GM23248 (cell line): ENCODE measurements around the gene ACO2. TPM values are rescaled to one million over a fixed set of nuclear protein-coding genes. Genes with fewer than 3 reads are reported as not detected.

ENCODE experiments used
- DNase-seq: peaks from one replicate; pipeline ENCODE4 v3.0.0-alpha.2; 2015
- H2AFZ ChIP-seq: fragments of 200-600 bp; sonication (generic); 2 replicates; pipeline ENCODE4 v1.6.1; 2016; ENCODE audit warnings: antibody characterized with exemption
- H3F3A ChIP-seq: fragments of 200-600 bp; sonication (generic); 2 replicates; pipeline ENCODE4 v1.6.1; 2016; ENCODE audit warnings: mild to moderate bottlenecking, antibody characterized with exemption, mixed run types; ENCODE audit not compliant: insufficient read depth
- H3K27ac ChIP-seq: fragments of 200-600 bp; sonication (generic); 2 replicates; pipeline ENCODE4 v1.5.1; 2016; ENCODE audit warnings: mild to moderate bottlenecking
- H3K27me3 ChIP-seq: fragments of 200-600 bp; sonication (generic); replicated peaks from 2 replicates; pipeline ENCODE4 v1.6.1; 2016; ENCODE audit warnings: mild to moderate bottlenecking; ENCODE audit not compliant: insufficient read depth
- H3K36me3 ChIP-seq: fragments of 200-600 bp; sonication (generic); 2 replicates; pipeline ENCODE4 v1.6.1; 2016; ENCODE audit warnings: low read depth, mild to moderate bottlenecking
- H3K4me1 ChIP-seq: fragments of 200-600 bp; sonication (generic); 2 replicates; pipeline ENCODE4 v1.6.1; 2016; ENCODE audit warnings: mild to moderate bottlenecking; ENCODE audit not compliant: insufficient read depth
- H3K4me2 ChIP-seq: fragments of 200-600 bp; sonication (generic); one replicate; pipeline ENCODE4 v1.6.1; 2016; ENCODE audit warnings: mild to moderate bottlenecking; ENCODE audit not compliant: unreplicated experiment
- H3K4me3 ChIP-seq: fragments of 200-600 bp; sonication (generic); 2 replicates; pipeline ENCODE4 v1.5.1; 2016; ENCODE audit warnings: mild to moderate bottlenecking
- H3K79me2 ChIP-seq: fragments of 200-600 bp; sonication (generic); 2 replicates; pipeline ENCODE4 v1.6.1; 2016; ENCODE audit warnings: mild to moderate bottlenecking; ENCODE audit not compliant: insufficient read depth
- H3K9ac ChIP-seq: fragments of 200-600 bp; sonication (generic); 2 replicates; pipeline ENCODE4 v1.6.1; 2016; ENCODE audit warnings: mild to moderate bottlenecking
- H3K9me2 ChIP-seq: fragments of 200-600 bp; sonication (generic); 2 replicates; pipeline ENCODE4 v1.6.1; 2016; ENCODE audit warnings: mixed run types, mild to moderate bottlenecking, moderate library complexity; ENCODE audit not compliant: insufficient read depth
- H3K9me3 ChIP-seq: fragments of 200-600 bp; sonication (generic); one replicate; pipeline ENCODE4 v1.6.1; 2017; ENCODE audit warnings: low read depth
- H4K20me1 ChIP-seq: fragments of 200-600 bp; sonication (generic); 2 replicates; pipeline ENCODE4 v1.6.0; 2016; ENCODE audit not compliant: insufficient read depth
- EZH2 ChIP-seq: fragments of 200-600 bp; sonication (generic); IDR thresholded peaks from 2 replicates; pipeline ENCODE4 v1.6.1; 2018; ENCODE audit warnings: antibody characterized with exemption, mild to moderate bottlenecking; ENCODE audit not compliant: insufficient read depth, poor library complexity, severe bottlenecking
- EZH2phosphoT487 ChIP-seq: fragments of 200-600 bp; sonication (generic); IDR thresholded peaks from 2 replicates; pipeline ENCODE4 v1.6.1; 2018; ENCODE audit warnings: antibody characterized with exemption, moderate library complexity, mild to moderate bottlenecking, low read depth; ENCODE audit not compliant: insufficient read depth
- WGBS, 2 experiments: methylation state at CpG; one replicate each; pipeline ENCODE4 v1.1.6; 2015 to 2017; ENCODE audit warnings: low lambda C conversion rate in 2 of 2, low coverage in 1 of 2; ENCODE audit errors: missing lambda C conversion rate in 2 of 2; 5-methylcytosine and 5-hydroxymethylcytosine counted together
- in situ Hi-C: fragments of 300-500 bp; cut with MboI; formaldehyde crosslinking; loops from 2 replicates; pipeline ENCODE4 v1.15.0; 2020
- polyA plus RNA-seq: library from polyadenylated mRNA; unstranded; fragments of >200 nt; fragmentation: Nextera tagmentation; extraction: Ambion mirVana; gene quantifications from 2 replicates; pipeline ENCODE4 v1.2.1, GENCODE V29; 2016
- total RNA-seq: library from RNA; depleted of rRNA; stranded (reverse); fragments of >200 nt; shearing (Covaris generic); gene quantifications from 2 replicates; pipeline ENCODE4 v1.2.3, GENCODE V29; 2014

ACO2 gene
- total and polyA plus RNA-seq, 2 experiments from 2014 or later, result 41.5 to 68.7 TPM

DNA sequence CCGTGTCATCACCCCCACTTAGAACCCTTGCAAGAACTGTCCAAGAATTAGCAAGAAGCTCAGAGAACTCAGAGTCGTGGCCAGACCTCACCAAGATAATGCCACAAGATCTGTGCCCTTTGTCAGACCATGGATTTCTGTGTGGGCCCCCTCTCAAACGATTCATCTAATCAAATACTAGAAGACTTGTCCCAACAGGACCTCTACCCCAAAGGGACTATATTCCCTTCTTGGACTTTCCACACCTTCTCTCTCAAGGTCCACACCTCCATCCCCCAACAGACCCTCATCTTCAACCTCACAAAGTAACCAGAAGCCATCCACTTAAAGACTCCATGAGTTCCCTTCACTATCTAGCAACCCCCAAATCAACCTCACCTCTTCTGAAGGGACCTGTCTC is 72.6 kb downstream of the ACO2 start:
- H3K27ac ChIP-seq, result no peak overlapping the region
- H3F3A ChIP-seq, result 0 out of 2 replicates have a peak, but pooled peaks cover 4% of the 10 kb centered on the region
- no peak for DNase-seq
- H3K4me2 ChIP-seq, result peak overlapping the region; percentile 45
- H3K36me3 ChIP-seq, result no peaks in the 10 kb centered on the region
- no peaks in the 10 kb centered on the region for H4K20me1 ChIP-seq
- peaks cover 79% of the 10 kb centered on the region for H3K79me2 ChIP-seq
- no peaks in the 10 kb centered on the region for H3K9me2 ChIP-seq
- H3K4me1 ChIP-seq, result peaks cover 17% of the 10 kb centered on the region
- in situ Hi-C loops, result no loop called here
- no peaks in the 10 kb centered on the region for H3K27me3 ChIP-seq
- no peaks in the 10 kb centered on the region for H3K9me3 ChIP-seq
- no peak overlapping the region for H3K4me3 ChIP-seq
- no peak overlapping the region for H3K9ac ChIP-seq
- 63 to 79% methylated on average over 3 of the region's 3 CpGs for WGBS, 2 experiments
- no peak for TF ChIP-seq EZH2phosphoT487
- TF ChIP-seq EZH2, result no peak
- no peak overlapping the region for H2AFZ ChIP-seq

DNA sequence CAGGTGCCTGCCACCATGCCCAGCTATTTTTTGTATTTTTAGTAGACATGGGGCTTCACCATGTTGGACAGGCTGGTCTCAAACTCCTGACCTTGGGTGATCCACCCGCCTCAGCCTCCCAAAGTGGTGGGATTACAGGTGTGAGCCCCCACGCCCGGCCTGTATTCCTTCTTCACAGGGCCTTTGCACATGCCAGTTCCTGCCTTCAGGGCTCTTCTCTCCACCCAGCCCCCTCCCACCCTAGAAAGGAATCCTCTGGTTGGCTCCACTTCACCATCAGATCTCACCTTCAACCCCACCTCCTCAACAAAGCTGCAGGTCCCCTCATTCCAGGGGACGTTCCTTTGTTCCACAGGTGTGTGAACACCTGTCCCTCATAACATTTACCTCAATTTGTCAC is 73.3 kb downstream of the ACO2 start:
- TF ChIP-seq EZH2phosphoT487 (no peak), EZH2 (no peak)
- H3K4me2 ChIP-seq, result peak overlapping the region; percentile 95

DNA sequence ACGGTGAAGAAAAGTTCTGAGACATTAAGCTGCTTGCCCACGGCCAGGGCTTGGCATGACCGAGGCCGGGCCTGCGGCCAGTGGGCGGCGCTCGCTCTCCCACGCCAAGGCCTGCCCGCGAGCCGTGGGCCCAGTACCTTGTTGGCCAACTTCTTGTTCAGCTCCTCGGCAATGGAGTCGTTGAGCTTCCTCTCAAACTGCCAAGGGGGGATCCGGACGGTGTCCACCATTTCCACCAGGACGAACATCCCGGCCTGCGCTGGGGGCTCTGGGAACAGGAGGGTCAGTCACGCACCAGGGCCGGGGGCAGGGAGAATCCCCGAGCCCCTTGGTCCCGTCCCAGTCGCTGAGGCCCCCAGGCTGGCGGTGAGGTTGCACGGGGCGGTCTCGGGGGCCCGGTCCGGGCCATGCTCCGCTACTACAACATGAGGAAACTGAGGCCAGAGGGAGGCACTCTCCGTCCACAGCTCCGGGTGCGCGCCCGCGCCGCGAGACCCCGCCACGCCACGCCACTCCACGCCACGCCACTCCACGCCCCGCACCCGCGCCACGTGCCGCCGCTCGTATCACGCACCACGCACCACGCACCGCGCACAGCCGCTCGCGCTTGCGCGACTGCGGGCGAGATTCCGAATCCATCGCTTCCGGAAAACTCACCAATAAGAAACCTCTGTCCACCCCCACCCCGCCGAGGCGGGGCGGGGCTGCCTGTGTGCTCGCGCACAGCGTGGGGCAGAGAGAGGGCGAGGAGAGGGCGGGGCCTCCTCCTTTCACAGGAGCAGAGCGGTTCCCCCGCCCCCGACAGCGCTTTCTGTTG is 75.1 kb downstream of the ACO2 start, which contains the start of gene POLR3H:
TSS of gene POLR3H (minus strand) at position 617 of the 817 bp plus-strand sequence. CDS start at position 248, 369 bp downstream.
- Histone ChIP-seq H3K79me2 (peaks cover 56% of the 10 kb centered on the region), H3K4me2 (peak within 1 kb of the TSS; percentile 95)
- in situ Hi-C loops, result no loop called here

More for the DNA sequence above, 73.3 kb downstream of the ACO2 start:
- WGBS, 2 experiments, result 71 to 76% methylated on average over 4 of the region's 4 CpGs
- Histone ChIP-seq H3K9ac (no peak overlapping the region), H4K20me1 (no peaks in the 10 kb centered on the region), H3K27ac (no peak overlapping the region), H3K4me1 (peaks cover 17% of the 10 kb centered on the region), H3K4me3 (peak overlapping the region; percentile 95), H3F3A (0 out of 2 replicates have a peak, but pooled peaks cover 4% of the 10 kb centered on the region), H3K36me3 (no peaks in the 10 kb centered on the region), H3K79me2 (peaks cover 71% of the 10 kb centered on the region), H3K27me3 (no peaks in the 10 kb centered on the region), H2AFZ (no peak overlapping the region), H3K9me3 (no peaks in the 10 kb centered on the region), H3K9me2 (no peaks in the 10 kb centered on the region)
- DNase-seq, result no peak
- in situ Hi-C loops, result no loop called here

DNA sequence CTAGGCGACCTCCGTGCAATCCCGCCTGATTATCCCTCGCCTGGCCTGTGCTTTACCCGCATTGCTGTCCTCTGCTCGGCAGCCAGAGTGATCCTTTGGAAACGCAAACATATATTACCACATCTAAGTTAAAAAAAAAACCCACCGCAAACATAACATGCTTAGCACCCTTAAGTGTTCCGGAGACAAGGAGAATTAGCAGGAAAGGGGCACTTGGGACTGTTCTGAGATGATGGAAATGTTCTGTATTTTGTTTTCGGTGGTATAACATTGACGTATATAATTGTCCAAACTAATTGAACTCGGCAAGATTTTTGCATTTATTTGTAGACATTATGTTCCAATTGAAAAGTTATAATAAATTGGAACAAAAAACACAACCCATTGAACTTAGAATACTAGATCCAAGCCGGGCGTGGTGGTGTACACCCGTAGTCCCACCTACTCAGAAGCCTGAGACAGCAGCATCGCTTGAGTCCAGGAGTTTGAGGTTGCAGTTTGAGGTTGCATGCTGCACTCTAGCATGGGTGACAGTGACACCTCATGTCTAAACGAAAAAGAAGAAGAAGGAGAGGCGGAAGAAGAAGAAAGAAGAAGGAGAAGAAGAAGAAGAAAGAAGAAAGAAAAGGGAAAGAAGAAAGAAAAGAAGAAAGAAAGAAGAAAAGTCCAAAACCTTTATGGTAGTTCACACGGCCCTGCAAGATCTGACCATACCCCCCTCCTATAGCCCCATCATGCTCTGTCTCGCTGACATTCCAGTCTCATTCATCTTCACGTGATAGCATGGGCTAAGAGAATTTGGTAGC is 76.0 kb downstream of the ACO2 start:
- Histone ChIP-seq H3K4me3 (peak overlapping the region; percentile 95), H3K79me2 (peaks cover 48% of the 10 kb centered on the region), H3K9me2 (no peaks in the 10 kb centered on the region), H3K9ac (peak overlapping the region; percentile 70), H3K27ac (peak overlapping the region; percentile 57), H4K20me1 (no peaks in the 10 kb centered on the region), H3K9me3 (no peaks in the 10 kb centered on the region), H3K4me1 (peaks cover 17% of the 10 kb centered on the region), H3K36me3 (no peaks in the 10 kb centered on the region), H3K27me3 (no peaks in the 10 kb centered on the region), H2AFZ (peak overlapping the region; percentile 77), H3K4me2 (peak overlapping the region; percentile 91), H3F3A (0 out of 2 replicates have a peak, but pooled peaks cover 4% of the 10 kb centered on the region)
- no peak for TF ChIP-seq EZH2
- TF ChIP-seq EZH2phosphoT487, result no peak
- in situ Hi-C loops, result no loop called here
- DNase-seq, result peak; percentile 41
- 16 to 20% methylated on average over 21 of the region's 21 CpGs for WGBS, 2 experiments

More for the DNA sequence above, 75.1 kb downstream of the ACO2 start, which contains the start of gene POLR3H:
- TF ChIP-seq EZH2phosphoT487 (no peak), EZH2 (no peak)
- Histone ChIP-seq H3K9ac (peak within 1 kb of the TSS; percentile 96), H3K4me1 (peaks cover 17% of the 10 kb centered on the region), H3K9me3 (no peaks in the 10 kb centered on the region), H4K20me1 (no peaks in the 10 kb centered on the region), H2AFZ (peak within 1 kb of the TSS; percentile 82), H3F3A (0 out of 2 replicates have a peak, but pooled peaks cover 4% of the 10 kb centered on the region), H3K27me3 (no peaks in the 10 kb centered on the region), H3K36me3 (no peaks in the 10 kb centered on the region), H3K4me3 (peak within 1 kb of the TSS; percentile 95), H3K27ac (peak within 1 kb of the TSS; percentile 85), H3K9me2 (no peaks in the 10 kb centered on the region)
- DNase-seq, result peak; percentile 99
- 1% methylated on average over 64 to 75 of the region's 80 CpGs for whole genome bisulfite sequencing, 2 experiments
